GM12878 (cell line): ENCODE data around the gene LIF. TPM values are rescaled to one million over a fixed set of nuclear protein-coding genes. Genes with fewer than 3 reads are reported as not detected.

Experiments used
- ASH2L ChIP-seq: fragments of 300-600, 200-600 bp; sonication (generic); IDR thresholded peaks from 2 replicates; pipeline ENCODE4 v1.6.1; 2017; ENCODE audit warnings: low read depth, mild to moderate bottlenecking, borderline replicate concordance
- CHD2 ChIP-seq: IDR thresholded peaks from 2 replicates; pipeline ENCODE4 v1.6.1; 2011; ENCODE audit warnings: low read depth, low read length, improper control_type of control experiment, borderline replicate concordance
- HDAC6 ChIP-seq: fragments of 200-600 bp; sonication (generic); IDR thresholded peaks from one replicate; pipeline ENCODE4 v1.8.0; 2017; ENCODE audit warnings: antibody characterized with exemption; ENCODE audit not compliant: unreplicated experiment
- NFYB ChIP-seq: IDR thresholded peaks from 2 replicates; pipeline ENCODE4 v1.6.1; 2011; ENCODE audit warnings: low read depth, mild to moderate bottlenecking, low read length, improper control_type of control experiment, moderate library complexity; ENCODE audit not compliant: insufficient read depth
- SMARCA5 ChIP-seq: fragments of 450-650 bp; IDR thresholded peaks from 2 replicates; pipeline ENCODE4 v1.6.1; 2017; ENCODE audit warnings: mild to moderate bottlenecking
- polyA plus RNA-seq, 11 experiments: library from polyadenylated mRNA; depleted of rRNA in 4 of 11; unstranded in 6 of 11; stranded (reverse) in 5 of 11; fragments of >200 nt; fragmentation: Nextera tagmentation in 4 of 11; fragmentation: Illumina TruSeq in 1 of 11; extraction: Ambion mirVana in 4 of 11; extraction: Trizol in 1 of 11; gene quantifications; 1 replicate in 1 of 11; 2 replicates in 10 of 11; pipeline versions ENCODE4 v1.2.1 to v1.2.3, GENCODE V29; 2011 to 2016; ENCODE audit warnings: inconsistent platforms in 2 of 11, missing spikeins in 2 of 11, low read depth in 1 of 11
- total RNA-seq, 4 experiments: library from RNA; depleted of rRNA in 3 of 4; stranded (reverse); fragments of >200 nt in 3 of 4; fragmentation: Illumina TruSeq in 1 of 4; extraction: Trizol in 1 of 4; gene quantifications; 2 replicates each; pipeline versions ENCODE4 v1.2.1 to v1.2.3, GENCODE V29; 2013 to 2021
- TF ChIP-seq, protein P1 (sequence below): fragments of 450-650 bp; IDR thresholded peaks from 2 replicates; pipeline ENCODE4 v1.6.1; 2017; ENCODE audit warnings: mild to moderate bottlenecking, moderate library complexity

LIF gene
- total and polyA plus RNA-seq, 10 of the 15 experiments (the other 5 are each of a cell fraction or from before 2014, with no cell fraction given): 0.05 to 3.4 (median 0.97) TPM

DNA sequence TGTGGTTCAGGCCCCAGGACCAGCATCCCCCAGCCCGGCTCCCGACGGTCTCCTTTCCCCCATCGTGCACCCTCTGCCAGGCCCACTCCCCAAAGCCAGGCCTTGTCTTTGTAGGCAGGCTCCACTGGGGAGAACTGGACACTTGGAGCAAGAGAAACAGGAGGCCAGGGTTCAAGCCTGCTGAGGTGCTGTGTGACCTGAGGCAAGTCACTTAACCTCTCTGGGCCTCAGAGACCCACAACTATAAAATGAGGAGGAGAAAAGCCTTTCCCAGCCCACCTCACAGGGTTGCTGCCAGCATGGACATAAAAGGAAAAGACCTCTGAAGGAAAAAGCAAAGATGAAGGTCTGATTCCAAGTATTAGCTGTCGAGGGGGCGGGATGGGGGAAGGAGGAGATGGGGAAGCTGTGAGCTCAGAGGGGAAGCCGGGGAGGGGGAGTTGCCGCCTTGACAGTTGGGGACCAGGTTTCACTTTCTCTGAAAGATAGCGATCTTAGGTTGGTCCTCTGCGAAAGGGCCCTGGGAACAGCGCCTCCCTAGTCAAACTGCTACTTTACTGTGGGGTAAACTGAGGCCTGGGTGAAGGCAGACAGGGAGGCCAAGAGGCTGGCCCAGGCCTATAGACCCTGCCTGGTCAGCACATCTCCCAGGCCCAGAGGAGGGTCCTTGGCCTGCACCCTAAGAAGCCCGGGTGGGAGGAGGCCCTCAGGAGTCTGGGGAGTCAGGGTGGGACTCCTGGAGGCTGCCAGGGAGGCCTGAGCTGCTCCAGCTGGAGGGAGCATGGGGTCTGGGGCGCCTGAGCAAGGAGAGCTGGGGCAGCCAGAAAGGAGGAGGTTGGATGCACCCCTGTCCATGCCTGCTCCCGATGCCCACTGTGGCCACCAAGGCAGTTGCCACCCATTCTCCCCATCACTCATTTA, 21.1 kb upstream of the LIF start (continued):
- TF ChIP-seq, protein P1, sequence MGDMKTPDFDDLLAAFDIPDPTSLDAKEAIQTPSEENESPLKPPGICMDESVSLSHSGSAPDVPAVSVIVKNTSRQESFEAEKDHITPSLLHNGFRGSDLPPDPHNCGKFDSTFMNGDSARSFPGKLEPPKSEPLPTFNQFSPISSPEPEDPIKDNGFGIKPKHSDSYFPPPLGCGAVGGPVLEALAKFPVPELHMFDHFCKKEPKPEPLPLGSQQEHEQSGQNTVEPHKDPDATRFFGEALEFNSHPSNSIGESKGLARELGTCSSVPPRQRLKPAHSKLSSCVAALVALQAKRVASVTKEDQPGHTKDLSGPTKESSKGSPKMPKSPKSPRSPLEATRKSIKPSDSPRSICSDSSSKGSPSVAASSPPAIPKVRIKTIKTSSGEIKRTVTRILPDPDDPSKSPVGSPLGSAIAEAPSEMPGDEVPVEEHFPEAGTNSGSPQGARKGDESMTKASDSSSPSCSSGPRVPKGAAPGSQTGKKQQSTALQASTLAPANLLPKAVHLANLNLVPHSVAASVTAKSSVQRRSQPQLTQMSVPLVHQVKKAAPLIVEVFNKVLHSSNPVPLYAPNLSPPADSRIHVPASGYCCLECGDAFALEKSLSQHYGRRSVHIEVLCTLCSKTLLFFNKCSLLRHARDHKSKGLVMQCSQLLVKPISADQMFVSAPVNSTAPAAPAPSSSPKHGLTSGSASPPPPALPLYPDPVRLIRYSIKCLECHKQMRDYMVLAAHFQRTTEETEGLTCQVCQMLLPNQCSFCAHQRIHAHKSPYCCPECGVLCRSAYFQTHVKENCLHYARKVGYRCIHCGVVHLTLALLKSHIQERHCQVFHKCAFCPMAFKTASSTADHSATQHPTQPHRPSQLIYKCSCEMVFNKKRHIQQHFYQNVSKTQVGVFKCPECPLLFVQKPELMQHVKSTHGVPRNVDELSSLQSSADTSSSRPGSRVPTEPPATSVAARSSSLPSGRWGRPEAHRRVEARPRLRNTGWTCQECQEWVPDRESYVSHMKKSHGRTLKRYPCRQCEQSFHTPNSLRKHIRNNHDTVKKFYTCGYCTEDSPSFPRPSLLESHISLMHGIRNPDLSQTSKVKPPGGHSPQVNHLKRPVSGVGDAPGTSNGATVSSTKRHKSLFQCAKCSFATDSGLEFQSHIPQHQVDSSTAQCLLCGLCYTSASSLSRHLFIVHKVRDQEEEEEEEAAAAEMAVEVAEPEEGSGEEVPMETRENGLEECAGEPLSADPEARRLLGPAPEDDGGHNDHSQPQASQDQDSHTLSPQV: no peak
- TF ChIP-seq ASH2L (no peak), CHD2 (no peak), NFYB (no peak), SMARCA5 (peak; percentile 93), HDAC6 (peak; percentile 33)
